Esophagus muscularis mucosa (tissue), 4 donors: ENCODE results near the gene PCSK4. TPM values are rescaled to one million over a fixed set of nuclear protein-coding genes. Genes with fewer than 3 reads are reported as not detected.
A peak's percentile ranks its signal among the peaks of the same experiment; 100 is the strongest.

Experiments
- DNase-seq: peaks from one replicate; pipeline ENCODE4 v3.0.0-alpha.2; 2017; ENCODE audit errors: extremely low spot score
- H3K27ac ChIP-seq, 4 donors: fragments of 200-600 bp; sonication (generic); replicated peaks in 1 of 4; 1 replicate in 3 of 4; 2 replicates in 1 of 4; pipeline ENCODE4 v1.5.1; 2016 to 2019; ENCODE audit warnings: mild to moderate bottlenecking in 1 of 4
- H3K27me3 ChIP-seq, 4 donors: fragments of 200-600 bp; sonication (generic); one replicate each; pipeline versions ENCODE4 v1.5.1 to v1.6.0; 2016 to 2019
- H3K36me3 ChIP-seq, 4 donors: fragments of 200-600 bp; sonication (generic); one replicate each; pipeline ENCODE4 v1.5.1; 2016 to 2019
- H3K4me1 ChIP-seq, 4 donors: fragments of 200-600 bp; sonication (generic); one replicate each; pipeline ENCODE4 v1.5.1; 2016 to 2019
- H3K4me3 ChIP-seq, 4 donors: fragments of 200-600 bp; sonication (generic); 1 replicate in 2 of 4; 2 replicates in 2 of 4; pipeline ENCODE4 v1.5.1; 2016 to 2019; ENCODE audit warnings: mild to moderate bottlenecking in 4 of 4, moderate library complexity in 1 of 4
- H3K9me3 ChIP-seq, 4 donors: fragments of 200-600 bp; sonication (generic); 1 replicate in 3 of 4; 2 replicates in 1 of 4; pipeline ENCODE4 v1.5.1; 2016 to 2019
- EP300 ChIP-seq: sonication (generic); formaldehyde crosslinking; IDR thresholded peaks from one replicate; pipeline ENCODE4 v1.6.1; 2017; ENCODE audit warnings: antibody characterized with exemption
- POLR2A ChIP-seq: fragments of 450-650 bp; IDR thresholded peaks from one replicate; pipeline ENCODE4 v1.6.1; 2017; ENCODE audit warnings: antibody characterized with exemption, moderate library complexity, mild to moderate bottlenecking, low read depth
- POLR2AphosphoS5 ChIP-seq, 2 donors: sonication (generic); formaldehyde crosslinking; IDR thresholded peaks; one replicate each; pipeline ENCODE4 v1.6.1; 2017; ENCODE audit warnings: antibody characterized with exemption in 2 of 2
- WGBS: methylation state at CpG from one replicate; pipeline ENCODE4 v1.1.5; 2018; 5-methylcytosine and 5-hydroxymethylcytosine counted together
- intact Hi-C: fragments of 100-400 bp; cut with DNase I; formaldehyde crosslinking; loops from one replicate; pipeline ENCODE4 v1.15.1; 2023
- total RNA-seq, 4 donors: library from RNA; depleted of rRNA; stranded (reverse); fragments of >200 nt; gene quantifications; one replicate each; pipeline versions ENCODE4 v1.1.0 to v1.2.1, GENCODE V29; 2016
- TF ChIP-seq, protein P1 (sequence below), 3 experiments: fragments of 200-600 bp in 2 of 3; fragments of 450-650 bp in 1 of 3; sonication (generic) in 2 of 3; IDR thresholded peaks; one replicate each; pipeline ENCODE4 v1.5.1; 2017 to 2019; ENCODE audit warnings: antibody characterized with exemption in 3 of 3, mild to moderate bottlenecking in 2 of 3, moderate library complexity in 1 of 3

The PCSK4 gene
- total RNA-seq, 4 donors from 2014 or later = 1.9 to 5.4 (median 3.3) TPM

DNA sequence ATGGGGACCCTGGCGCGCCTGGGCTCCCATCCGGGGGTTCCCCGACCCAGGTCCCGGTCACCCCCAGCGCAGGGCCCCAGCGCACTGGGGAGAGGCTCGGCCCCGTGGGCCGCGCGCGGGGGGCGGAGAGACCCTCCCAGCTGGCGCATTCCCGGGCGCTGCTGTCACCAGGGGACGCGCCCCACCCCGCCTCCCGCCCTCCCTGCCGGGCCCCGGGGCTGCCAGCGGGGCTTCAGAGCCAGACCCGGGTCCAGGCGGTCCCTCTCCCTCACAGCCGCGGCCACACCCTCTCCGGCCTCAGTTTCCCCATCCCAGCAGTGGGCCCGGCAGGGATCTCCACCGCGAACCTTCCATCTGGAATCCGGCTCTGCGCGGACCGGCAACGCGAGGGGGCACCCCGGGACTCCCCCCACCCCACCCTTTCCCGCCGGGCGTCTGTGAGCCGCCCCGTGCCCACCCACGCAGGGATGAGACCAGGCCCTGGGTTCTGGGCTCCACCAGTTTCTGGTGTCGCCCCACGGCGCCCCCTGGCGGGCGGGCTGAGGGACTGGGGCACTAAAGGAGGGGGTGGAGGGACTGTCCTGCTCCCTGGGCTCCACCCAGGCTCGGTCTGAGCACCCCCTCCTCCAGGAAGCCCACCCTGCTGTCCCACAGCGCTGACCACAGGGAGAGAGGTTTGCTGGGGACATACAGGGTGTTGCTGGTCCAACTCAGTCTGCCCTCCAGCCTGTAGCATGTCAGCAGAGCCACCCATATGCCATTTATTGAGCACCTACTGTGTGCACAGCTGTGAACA, 23.5 kb upstream of the PCSK4 start:
- Histone ChIP-seq H3K4me1 (peaks cover 10 to 36% (median 28%) of the 10 kb centered on the region in 4 donors), H3K27me3 (peaks cover 0 to 74% (median 12%) of the 10 kb centered on the region in 4 donors), H3K9me3 (peaks cover 0 to 5% (median 0%) of the 10 kb centered on the region in 4 donors), H3K27ac (peak overlapping the region; percentile 73 to 83 (median 76)), H3K4me3 (peak overlapping the region; percentile 59 to 71 (median 62)), H3K36me3 (no peaks in the 10 kb centered on the region)
- DNase-seq = no peak
- WGBS = 0% methylated on average over 4 of the region's 52 CpGs
- no peak for TF ChIP-seq POLR2A
- TF ChIP-seq, protein P1, sequence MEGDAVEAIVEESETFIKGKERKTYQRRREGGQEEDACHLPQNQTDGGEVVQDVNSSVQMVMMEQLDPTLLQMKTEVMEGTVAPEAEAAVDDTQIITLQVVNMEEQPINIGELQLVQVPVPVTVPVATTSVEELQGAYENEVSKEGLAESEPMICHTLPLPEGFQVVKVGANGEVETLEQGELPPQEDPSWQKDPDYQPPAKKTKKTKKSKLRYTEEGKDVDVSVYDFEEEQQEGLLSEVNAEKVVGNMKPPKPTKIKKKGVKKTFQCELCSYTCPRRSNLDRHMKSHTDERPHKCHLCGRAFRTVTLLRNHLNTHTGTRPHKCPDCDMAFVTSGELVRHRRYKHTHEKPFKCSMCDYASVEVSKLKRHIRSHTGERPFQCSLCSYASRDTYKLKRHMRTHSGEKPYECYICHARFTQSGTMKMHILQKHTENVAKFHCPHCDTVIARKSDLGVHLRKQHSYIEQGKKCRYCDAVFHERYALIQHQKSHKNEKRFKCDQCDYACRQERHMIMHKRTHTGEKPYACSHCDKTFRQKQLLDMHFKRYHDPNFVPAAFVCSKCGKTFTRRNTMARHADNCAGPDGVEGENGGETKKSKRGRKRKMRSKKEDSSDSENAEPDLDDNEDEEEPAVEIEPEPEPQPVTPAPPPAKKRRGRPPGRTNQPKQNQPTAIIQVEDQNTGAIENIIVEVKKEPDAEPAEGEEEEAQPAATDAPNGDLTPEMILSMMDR (IDR thresholded peaks at IDR 0.05) = peak; percentile 54 to 69 (median 55)
- intact Hi-C loops = loop anchor here (10.0 kb wide), 1 partner anchor 69 kb away; no protein-coding TSS in a partner anchor

DNA sequence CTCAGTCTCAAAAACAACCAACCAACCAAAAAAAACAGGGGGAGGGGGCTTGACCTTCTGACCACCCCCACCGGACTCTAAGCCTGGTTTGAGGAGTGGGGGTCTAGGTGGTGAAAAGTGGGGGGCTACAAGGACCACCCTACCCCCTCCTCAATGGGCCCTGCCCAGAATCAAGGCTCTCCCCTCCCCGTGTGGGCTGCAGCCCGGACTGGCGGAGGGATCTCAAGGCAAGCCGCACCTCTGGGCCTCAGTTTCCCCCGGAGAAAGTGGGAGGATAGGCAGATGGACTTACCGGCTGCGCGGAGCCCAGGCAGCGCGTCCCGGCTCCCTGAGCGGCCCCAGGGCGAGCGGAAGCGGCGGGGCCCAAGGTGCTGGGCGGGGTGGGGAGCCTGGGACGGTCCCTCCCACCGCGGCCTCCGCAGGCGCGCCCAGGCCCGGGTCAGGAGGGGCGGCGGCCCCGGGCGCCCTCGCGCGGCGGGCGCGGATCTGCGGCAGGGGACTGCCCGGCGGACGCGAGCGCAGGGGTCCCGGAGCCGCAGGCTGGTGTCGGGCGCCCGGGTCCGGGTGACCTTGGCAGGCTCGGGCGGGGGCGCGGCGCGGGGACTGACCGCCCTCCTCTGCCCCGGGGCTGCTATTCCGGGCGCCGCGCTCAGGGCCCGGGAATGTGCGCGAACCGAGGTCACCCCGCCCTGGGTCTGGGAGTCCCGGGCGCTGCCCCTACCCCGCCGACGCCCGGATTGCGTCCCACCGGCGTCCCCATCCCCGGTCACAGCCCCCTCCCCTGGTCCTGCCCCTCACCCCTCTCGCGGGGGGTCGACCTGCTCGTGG, 22.7 kb upstream of the PCSK4 start, which contains the start of gene ADAMTSL5:
Gene ADAMTSL5 (minus strand): TSS at position 349 of the 828 bp plus-strand sequence. CDS start 2,076 bp downstream, outside the sequence.
- peak within 1 kb of the TSS; percentile 59 to 71 (median 62) for H3K4me3 ChIP-seq
- intact Hi-C loops = loop anchor here (10.0 kb wide), 1 partner anchor 68 kb away; no protein-coding TSS in a partner anchor
- H3K27ac ChIP-seq = peak within 1 kb of the TSS; percentile 73 to 83 (median 76)
- no peak for DNase-seq
- TF ChIP-seq POLR2A (no peak), POLR2AphosphoS5 (IDR thresholded peaks at IDR 0.05) (peak in 1 of 2 donors; percentile 43), EP300 (no peak)
- TF ChIP-seq, protein P1 (IDR thresholded peaks at IDR 0.05) = peak in 1 of 3 experiments; percentile 27
- no peaks in the 10 kb centered on the region for H3K36me3 ChIP-seq
- H3K27me3 ChIP-seq = peaks cover 0 to 71% (median 12%) of the 10 kb centered on the region in 4 donors
- H3K4me1 ChIP-seq = peaks cover 10 to 42% (median 33%) of the 10 kb centered on the region in 4 donors
- peaks cover 0 to 5% (median 2%) of the 10 kb centered on the region in 4 donors for H3K9me3 ChIP-seq
- WGBS = 3% methylated on average over 14 of the region's 78 CpGs

DNA sequence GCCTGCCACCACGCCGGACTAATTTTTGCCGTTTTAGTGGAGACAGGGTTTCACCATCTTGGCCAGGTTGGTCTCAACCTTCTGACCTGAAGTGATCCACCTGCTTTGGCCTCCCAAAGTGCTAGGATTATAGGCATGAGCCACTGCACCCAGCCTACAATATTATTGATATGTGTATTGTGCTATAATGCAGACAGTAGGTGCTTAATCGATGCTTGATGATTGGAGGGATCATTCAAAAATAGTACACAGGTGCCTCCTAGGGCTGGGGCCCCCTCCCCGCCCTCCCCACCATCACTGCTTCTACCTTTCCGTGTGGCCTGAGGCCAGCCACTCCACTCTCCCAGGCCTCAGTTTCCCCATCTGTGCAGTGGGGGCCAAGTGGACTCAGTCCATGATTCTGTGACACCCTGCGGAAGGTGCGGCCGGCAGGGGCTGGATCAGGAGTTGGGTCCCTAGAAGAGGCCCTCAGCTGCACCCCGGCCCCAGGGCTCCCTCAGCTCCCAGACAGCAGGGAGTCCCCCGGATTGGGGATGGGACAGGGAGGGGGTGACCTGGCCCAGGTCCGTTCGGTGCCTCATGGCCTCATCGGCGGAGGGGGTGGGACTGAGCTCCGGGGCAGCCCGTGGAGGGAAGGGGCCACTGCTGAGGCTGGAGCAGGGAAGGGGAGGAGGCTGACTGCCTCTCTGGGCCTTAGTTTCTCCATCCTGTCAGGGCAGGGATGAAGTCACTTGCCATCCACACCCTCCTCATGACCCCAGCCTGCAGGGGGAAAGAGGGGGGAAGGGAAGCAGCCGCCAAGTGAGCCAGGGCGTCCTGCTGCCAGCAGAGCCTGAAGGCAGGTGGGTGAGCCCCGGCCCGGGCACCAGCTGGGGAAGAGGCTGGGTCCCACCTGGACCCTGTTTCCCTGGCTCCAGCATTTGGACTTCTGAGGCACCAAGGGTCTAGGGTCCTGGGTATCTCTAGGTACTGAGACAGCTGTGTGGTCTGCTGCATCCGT, 21.5 kb upstream of the PCSK4 start:
- intact Hi-C loops = loop anchor here (10.0 kb wide), 1 partner anchor 67 kb away; no protein-coding TSS in a partner anchor
- 48% methylated on average over 19 of the region's 22 CpGs for WGBS
- peaks cover 16 to 55% (median 43%) of the 10 kb centered on the region in 4 donors for H3K4me1 ChIP-seq
- TF ChIP-seq, protein P1 (IDR thresholded peaks at IDR 0.05) = no peak
- TF ChIP-seq EP300 (no peak), POLR2A (no peak), POLR2AphosphoS5 (IDR thresholded peaks at IDR 0.05) (no peak)
- no peak for DNase-seq
- peak overlapping the region in 3 of 4 donors; percentile 73 to 83 (median 80) for H3K27ac ChIP-seq
- no peaks in the 10 kb centered on the region for H3K36me3 ChIP-seq
- peaks cover 0 to 5% (median 2%) of the 10 kb centered on the region in 4 donors for H3K9me3 ChIP-seq
- peaks cover 0 to 76% (median 15%) of the 10 kb centered on the region in 4 donors for H3K27me3 ChIP-seq
- H3K4me3 ChIP-seq = peak overlapping the region in 2 of 4 donors; percentile 62 to 63
